DMS53 (cell line): ENCODE data around the gene DDX55.
"Not testable (repeated sequence)": the region's sequence is repeated elsewhere in the genome, so short reads cannot be mapped to it uniquely, and the experiment has no call there.

Experiments
- DNase-seq: peaks from one replicate; lab custom pipeline; 2025; lab: John Stamatoyannopoulos, UW

Gene DDX55, protein sequence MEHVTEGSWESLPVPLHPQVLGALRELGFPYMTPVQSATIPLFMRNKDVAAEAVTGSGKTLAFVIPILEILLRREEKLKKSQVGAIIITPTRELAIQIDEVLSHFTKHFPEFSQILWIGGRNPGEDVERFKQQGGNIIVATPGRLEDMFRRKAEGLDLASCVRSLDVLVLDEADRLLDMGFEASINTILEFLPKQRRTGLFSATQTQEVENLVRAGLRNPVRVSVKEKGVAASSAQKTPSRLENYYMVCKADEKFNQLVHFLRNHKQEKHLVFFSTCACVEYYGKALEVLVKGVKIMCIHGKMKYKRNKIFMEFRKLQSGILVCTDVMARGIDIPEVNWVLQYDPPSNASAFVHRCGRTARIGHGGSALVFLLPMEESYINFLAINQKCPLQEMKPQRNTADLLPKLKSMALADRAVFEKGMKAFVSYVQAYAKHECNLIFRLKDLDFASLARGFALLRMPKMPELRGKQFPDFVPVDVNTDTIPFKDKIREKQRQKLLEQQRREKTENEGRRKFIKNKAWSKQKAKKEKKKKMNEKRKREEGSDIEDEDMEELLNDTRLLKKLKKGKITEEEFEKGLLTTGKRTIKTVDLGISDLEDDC

GRCh38 chr12:123601602-123602489 lies at the start of gene DDX55:
Gene DDX55, plus strand, starts transcription at chr12:123602099. Its CDS starts 50 bp downstream, at chr12:123602149.
- DNase-seq = peak; percentile 96

DNA sequence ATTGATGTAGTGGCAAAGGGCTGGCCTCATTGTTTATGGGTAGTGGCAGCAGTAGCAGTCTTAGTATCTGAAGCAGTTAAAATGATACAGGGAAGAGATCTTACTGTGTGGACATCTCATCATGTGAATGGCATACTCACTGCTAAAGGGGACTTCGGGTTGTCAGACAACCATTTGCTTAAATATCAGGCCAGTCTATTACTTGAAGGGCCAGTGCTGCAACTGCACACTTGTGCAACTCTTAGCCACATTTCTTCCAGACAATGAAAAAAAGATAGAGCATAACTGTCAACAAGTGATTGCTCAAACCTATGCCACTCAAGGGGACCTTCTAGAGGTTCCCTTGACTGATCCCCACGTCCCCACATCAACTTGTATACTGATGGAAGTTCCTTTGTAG lies 47.8 kb upstream of the DDX55 start:
- not testable (repeated sequence) for DNase-seq

DNA sequence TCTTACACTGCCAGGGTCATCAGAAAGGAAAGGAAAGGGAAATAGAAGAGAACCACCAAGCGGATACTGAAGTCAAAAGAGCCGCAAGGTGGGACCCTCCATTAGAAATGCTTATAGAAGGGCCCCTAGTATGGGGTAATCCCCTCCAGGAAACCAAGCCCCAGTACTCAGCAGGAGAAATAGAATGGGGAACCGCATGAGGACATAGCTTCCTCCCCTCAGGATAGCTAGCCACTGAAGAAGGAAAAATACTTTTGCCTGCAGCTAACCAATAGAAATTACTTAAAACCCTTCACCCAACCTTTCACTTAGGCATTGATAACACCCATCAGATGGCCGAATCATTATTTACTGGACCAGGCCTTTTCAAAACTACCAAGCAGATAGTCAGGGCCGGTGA lies 47.1 kb upstream of the DDX55 start:
- not testable (repeated sequence) for DNase-seq

DNA sequence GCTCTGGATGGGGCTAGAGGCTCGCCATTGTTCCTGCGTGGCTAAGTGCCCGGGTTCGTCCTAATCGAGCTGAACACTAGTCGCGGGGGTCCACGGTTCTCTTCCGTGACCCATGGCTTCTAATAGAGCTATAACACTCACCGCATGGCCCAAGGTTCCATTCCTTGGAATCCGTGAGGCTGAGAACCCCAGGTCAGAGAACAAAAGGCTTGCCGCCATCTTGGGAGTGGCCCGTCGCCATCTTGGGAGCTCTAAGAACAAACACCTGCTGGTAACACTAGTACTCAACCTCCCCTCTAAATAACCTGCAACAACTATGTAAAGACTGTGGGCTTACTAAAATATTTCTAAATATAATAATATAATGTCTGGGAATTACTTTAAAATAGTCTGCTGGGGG lies 43.4 kb upstream of the DDX55 start:
- DNase-seq = not testable (repeated sequence)

DNA sequence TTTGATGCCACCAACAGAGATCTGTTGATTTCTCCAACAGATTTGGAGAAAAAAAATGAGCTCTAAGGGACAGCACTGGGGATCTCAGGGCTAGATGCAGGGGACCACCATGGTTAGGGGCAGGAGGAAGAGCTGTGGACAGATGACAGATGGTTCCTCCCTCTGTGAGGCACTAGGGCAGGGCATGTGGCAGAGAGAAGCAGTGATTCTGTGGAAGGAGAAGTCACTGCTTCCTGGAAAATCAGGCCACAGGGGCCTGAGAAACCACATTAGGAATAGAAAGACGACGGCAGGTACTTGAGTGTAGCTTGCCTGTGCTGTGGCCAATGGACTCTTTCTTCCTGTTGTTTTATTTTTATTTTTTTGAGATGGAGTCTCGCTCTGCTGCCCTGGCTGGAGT lies 42.4 kb upstream of the DDX55 start:
- DNase-seq = no peak

- peak; percentile 31 for DNase-seq
These were observed 30.5 kb upstream of the DDX55 start for GRCh38 chr12:123571343-123571813.

DNA sequence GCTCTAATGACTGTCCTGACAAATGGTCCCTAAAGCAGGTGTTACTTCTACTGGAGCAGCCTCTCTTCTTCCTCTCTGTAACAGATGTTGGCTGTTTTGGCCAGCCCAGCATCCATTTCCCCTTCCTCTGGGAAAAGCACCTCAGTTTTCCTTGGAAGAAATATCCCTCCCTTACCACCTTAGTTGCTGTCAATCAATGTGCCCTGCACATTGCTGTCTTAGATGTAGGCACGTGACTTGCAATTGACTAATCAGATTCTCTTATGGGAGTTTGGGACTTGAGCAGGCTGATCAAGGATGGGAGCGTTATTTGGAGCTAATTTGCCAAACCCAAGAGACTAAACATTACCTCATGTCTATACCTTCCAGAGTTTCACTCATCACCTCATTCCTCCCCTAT lies 29.5 kb upstream of the DDX55 start:
- DNase-seq = no peak

GRCh38 chr12:123573870-123574269 lies 28.0 kb upstream of the DDX55 start:
- DNase-seq = no peak

DNA sequence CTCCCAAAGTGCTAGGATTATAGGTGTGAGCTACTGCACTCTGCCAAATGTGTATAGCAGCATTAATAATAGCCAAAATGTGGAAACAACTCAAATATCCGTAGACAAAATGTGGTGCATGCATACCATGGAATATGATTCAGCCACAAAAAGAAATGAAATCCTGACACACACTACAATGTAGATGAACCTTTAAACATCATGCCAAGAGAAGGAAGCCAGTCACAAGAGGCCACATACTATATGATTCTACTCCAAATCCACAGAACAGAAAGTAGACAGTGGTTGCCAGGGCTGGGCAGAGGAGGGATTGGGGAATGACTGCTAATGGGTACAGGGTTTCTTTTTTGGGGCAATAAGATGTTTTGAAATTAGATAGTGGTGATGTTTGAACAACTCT lies 25.3 kb upstream of the DDX55 start:
- no peak for DNase-seq

DNA sequence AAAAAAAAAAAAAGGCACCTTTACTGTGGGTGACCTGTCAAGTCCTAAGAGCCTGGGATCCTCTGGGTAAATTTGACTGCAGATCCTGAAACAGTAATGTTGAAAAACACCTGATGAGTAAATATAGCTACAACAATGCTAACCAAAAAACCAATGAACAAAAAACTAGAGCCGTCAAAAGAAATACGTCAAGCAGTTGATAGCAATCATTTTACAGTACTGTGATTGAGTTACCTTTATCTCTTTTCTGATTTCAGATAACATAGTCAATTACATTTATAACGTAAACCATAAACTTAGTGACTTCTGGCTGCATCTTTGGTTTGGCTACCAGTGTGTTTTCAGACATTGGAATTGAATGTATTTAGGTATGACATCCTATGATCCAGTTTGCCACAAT lies 23.7 kb upstream of the DDX55 start:
- no peak for DNase-seq

- not testable (repeated sequence) for DNase-seq
These were observed 23.1 kb upstream of the DDX55 start for GRCh38 chr12:123578829-123579228.

DNA sequence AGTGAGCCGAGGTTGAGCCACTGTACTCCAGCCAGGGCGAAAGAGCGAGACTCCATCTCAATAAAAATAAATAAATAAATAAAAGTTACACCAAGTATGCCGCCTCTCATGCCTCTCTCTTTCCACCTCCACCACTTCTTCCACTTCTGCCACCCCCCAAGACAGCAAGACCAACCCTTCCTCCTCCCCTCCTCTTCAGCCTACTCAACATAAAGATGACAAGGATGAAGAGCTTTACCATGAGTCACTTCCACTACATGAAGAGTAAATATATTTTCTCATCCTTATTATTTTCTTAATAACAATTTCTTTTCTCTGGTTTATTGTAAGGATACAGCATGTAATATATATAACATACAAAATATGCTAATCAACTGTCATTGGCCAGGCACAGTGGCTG lies 21.1 kb upstream of the DDX55 start:
- DNase-seq = no peak

DNA sequence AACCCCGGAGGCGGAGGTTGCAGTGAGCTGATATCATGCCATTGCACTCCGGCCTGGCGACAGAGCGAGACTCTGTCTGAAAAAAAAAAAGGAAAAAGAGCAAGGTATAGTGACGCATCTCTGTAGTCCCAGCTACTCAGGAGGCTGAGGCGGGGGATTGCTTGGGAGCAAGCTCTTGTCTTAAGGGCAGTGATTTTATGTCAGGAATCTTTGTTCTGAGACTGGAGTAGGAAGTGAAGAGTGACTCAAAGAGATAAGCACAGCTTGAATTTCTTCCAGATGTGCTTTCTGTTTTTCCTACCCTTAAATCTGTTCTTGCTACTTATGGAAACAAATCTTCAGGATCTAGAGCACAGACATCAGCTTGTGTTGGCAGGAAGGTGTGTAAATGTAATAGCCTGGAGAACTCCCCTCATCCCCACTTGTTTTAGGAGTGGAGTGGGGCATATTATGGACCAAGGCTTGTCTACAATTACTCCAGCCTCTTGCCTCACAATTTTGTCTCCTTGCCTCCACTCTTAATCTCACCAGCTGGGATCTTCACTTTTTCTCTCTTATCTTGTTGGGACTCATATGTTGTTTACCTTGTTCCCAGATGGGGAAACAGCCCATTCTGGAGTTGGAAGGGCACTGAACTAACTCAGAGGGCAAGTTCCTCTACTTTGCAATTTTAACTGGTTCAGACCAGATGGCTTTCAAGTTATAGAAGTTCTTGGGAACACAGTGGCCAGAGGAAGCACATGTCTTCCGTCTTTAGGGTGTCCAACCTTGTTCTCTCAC lies 10.0 kb upstream of the DDX55 start:
- no peak for DNase-seq

DNA sequence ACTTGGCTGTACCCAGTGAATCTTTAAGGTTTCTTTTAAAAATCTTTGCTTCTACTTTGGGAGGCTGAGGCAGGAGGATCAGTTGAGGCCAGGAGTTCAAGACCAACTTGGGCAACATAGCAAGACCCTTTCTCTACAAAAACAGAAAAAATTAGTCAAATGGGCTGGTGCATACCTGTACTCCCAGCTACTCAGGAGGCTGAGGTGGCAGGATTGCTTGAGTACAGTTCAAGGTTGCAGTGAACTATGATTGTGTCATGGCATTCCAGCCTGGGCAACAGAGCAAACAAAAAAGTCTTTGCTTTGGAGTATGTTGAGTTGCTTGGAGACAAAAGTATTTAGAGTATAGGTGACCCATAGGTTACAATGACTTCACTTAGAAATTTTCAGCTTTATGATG lies 6.2 kb upstream of the DDX55 start:
- no peak for DNase-seq

GRCh38 chr12:123597100-123597499 lies 4.8 kb upstream of the DDX55 start:
- no peak for DNase-seq

GRCh38 chr12:123598522-123598921 lies 3.4 kb upstream of the DDX55 start:
- no peak for DNase-seq

DNA sequence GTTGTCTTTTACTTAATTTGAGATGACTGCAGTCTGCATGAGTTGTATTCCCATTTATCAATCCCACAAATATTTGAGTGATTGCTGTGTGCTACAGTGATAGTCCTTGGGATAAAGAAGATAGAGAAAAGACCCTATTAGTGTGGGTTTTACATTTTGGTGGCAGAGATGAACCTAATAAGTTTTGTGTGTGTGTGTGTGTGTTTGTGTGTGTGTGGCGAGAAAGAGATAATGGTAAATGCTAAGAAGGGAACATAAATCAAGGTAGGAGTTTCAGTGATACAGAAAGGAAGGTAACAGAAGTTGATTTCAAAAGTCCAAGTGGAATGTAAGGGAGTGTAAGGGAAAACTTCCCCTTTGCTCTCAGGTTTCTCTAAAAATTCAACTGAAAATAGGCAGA lies 2.6 kb upstream of the DDX55 start:
- DNase-seq = no peak

- no peak for DNase-seq
These were observed 2.2 kb upstream of the DDX55 start for GRCh38 chr12:123599721-123600120.

DNA sequence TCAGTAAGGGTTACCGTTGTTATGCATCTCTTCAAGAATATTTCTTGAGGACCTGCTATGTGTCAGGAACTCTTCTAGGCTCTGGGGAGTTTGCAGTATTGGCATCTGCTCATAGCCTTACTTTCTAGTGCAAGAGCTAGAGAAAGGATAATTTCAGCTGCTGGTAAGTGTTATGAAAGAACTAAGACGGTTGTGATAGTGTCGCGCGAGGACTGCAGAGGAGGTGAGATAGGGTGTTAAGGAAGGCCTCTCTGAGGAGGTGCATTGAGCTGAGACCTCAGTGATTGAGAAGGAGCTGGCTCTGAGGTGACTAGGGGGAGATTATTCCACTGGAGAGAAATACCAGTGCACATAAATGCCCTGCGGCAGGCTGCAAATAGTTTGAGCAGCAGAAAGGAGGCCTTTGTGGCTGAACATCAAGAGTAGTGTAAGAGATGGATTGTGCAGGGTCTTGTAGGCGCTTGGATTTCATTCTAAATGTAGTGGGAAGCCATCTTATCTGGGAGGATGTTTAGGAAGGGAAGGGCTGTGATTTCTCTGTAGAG lies 824 bp downstream of the DDX55 start:
- peak; percentile 35 for DNase-seq

DNA sequence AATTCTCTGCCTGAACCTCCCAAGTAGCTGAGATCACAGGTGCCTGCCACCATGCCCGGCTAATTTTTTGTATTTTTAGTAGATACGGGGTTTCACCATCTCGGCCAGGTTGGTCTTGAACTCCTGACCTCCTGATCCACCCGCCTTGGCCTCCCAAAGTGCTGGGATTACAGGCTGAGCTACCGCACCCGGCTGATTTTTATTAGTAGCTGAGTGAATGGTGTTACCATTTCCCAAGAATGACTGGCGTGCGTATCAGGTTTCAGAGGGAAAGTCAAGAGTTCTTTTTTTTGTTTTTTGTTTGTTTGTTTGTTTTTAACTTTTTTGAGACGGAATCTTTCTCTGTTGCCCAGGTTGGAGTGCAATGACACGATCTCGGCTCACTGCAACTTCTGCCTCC lies 1.6 kb downstream of the DDX55 start:
- DNase-seq = not testable (repeated sequence)

DNA sequence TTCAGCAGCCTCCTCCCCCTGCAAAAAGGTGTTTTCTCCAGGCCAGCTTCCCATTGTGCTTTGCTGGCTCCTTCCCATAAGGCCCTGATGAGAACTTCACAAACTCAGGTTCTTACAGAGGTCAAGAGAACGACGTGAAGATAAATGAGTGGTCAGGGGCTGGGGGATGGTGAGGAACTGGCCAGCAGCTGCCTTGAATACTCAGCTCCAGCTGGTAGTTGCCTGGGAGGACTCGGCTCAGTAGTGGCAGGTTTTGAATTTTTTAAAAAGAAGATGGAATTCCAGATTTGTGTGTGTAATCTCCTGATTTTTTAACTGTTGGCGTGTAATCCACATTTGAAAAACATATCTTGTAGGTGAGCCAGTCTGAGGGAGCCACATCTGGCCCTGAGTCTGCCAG lies 5.9 kb downstream of the DDX55 start:
- DNase-seq = no peak
